ENCODE results near the gene C9orf72. TPM values are rescaled to one million over a fixed set of nuclear protein-coding genes. Genes with fewer than 3 reads are reported as not detected.

The C9orf72 gene
- total and polyA plus RNA-seq, 2 of the 4 experiments (the other 2 are of a cell fraction), result 2.0 to 3.4 TPM

- H3K9me3 ChIP-seq (ENCODE audit: control insufficient read depth, insufficient read depth, low read length), result no peaks in the 10 kb centered on the region
- no peak overlapping the region for H3K4me3 ChIP-seq (ENCODE audit: insufficient read depth, low read depth, low read length)
- dilution Hi-C loops (cut with HindIII; ENCODE audit: low sequenced_read_pairs, unreplicated experiment), result no loop called here
- TF ChIP-seq ELK1 (IDR thresholded peaks at IDR 0.05; ENCODE audit: borderline replicate concordance, low read depth, low read length), result no peak
- TF ChIP-seq RAD21 (IDR thresholded peaks at IDR 0.05; ENCODE audit: low read length), result no peak
- TF ChIP-seq BHLHE40 (IDR thresholded peaks at IDR 0.05; ENCODE audit: low read depth, low read length), result no peak
- no peak for TF ChIP-seq NFE2L2 (IDR thresholded peaks at IDR 0.05; ENCODE audit: low read depth, low read length)
- no peak for TF ChIP-seq MXI1 (IDR thresholded peaks at IDR 0.05; ENCODE audit: borderline replicate concordance, low read depth, low read length)
- TF ChIP-seq CHD1 (IDR thresholded peaks at IDR 0.05; ENCODE audit: low read depth, low read length), result no peak
- TF ChIP-seq RCOR1 (IDR thresholded peaks at IDR 0.05; ENCODE audit: insufficient replicate concordance, low read length), result no peak
- no peak for TF ChIP-seq SMC3 (IDR thresholded peaks at IDR 0.05; ENCODE audit: low read depth, low read length)
- no peak for TF ChIP-seq RFX5 (IDR thresholded peaks at IDR 0.05; ENCODE audit: low read depth, low read length)
- TF ChIP-seq CEBPB (IDR thresholded peaks at IDR 0.05; ENCODE audit: low read depth, low read length), result no peak
- no peak for TF ChIP-seq CTCF (conservative IDR thresholded peaks at IDR 0.05; ENCODE audit: low read depth, low read length)
- TF ChIP-seq POLR2A (IDR thresholded peaks at IDR 0.05; ENCODE audit: low read depth, low read length), result no peak
- no peak for TF ChIP-seq FOS (IDR thresholded peaks at IDR 0.05; ENCODE audit: low read depth, low read length)
- no peak for TF ChIP-seq MAFK (IDR thresholded peaks at IDR 0.05; ENCODE audit: low read depth, low read length)
- TF ChIP-seq USF2 (IDR thresholded peaks at IDR 0.05; ENCODE audit: low read depth, low read length), result no peak
- TF ChIP-seq MAZ (IDR thresholded peaks at IDR 0.05; ENCODE audit: borderline replicate concordance, low read depth, low read length), result no peak
- H3K4me2 ChIP-seq (ENCODE audit: low read depth, low read length), result no peak overlapping the region
- H2BK15ac ChIP-seq (ENCODE audit: low read depth, low read length), result no peak overlapping the region
- no peak overlapping the region for H2BK120ac ChIP-seq (ENCODE audit: low read depth, low read length)
- H3K9ac ChIP-seq (ENCODE audit: low read depth, low read length), result no peak overlapping the region
- no peak for DNase-seq
- H3K4me1 ChIP-seq (ENCODE audit: control insufficient read depth, insufficient read depth, low read length), result no peaks in the 10 kb centered on the region
- no peaks in the 10 kb centered on the region for H4K20me1 ChIP-seq (ENCODE audit: insufficient read depth, low read length)
- H4K5ac ChIP-seq (ENCODE audit: low read depth, low read length), result no peak overlapping the region
- no peaks in the 10 kb centered on the region for H3K36me3 ChIP-seq (ENCODE audit: control insufficient read depth, insufficient read depth, low read length)
- H3K18ac ChIP-seq (ENCODE audit: low read depth, low read length), result no peak overlapping the region
- no peak for ATAC-seq (ENCODE audit: low read depth)
- H2AFZ ChIP-seq (replicated peaks; ENCODE audit: low read length, poor library complexity), result no peak overlapping the region
- H3K27me3 ChIP-seq (ENCODE audit: control insufficient read depth, insufficient read depth, low read length), result no peaks in the 10 kb centered on the region
- no peak overlapping the region for H2AK9ac ChIP-seq (replicated peaks; ENCODE audit: low read depth, low read length, poor library complexity)
- no peak overlapping the region for H3K27ac ChIP-seq (ENCODE audit: insufficient read depth, low read length)
- H3K23ac ChIP-seq (ENCODE audit: low read depth, low read length), result no peak overlapping the region
- H3K14ac ChIP-seq (replicated peaks; ENCODE audit: low read depth, low read length), result no peak overlapping the region
- no peak overlapping the region for H4K8ac ChIP-seq (ENCODE audit: low read depth in 2 of 2, low read length in 2 of 2)
- ChIA-PET CTCF (no interaction called here), POLR2A (ENCODE audit: unreplicated experiment) (no interaction called here)
- H3K79me1 ChIP-seq (ENCODE audit: low read depth in 1 of 2, low read length in 2 of 2), result no peaks in the 10 kb centered on the region
- no peak overlapping the region for H4K91ac ChIP-seq (ENCODE audit: insufficient read depth, low read depth, low read length)
- H2BK20ac ChIP-seq (ENCODE audit: low read depth, low read length), result no peak overlapping the region
- no peak overlapping the region for H2BK5ac ChIP-seq (ENCODE audit: low read depth, low read length, poor library complexity, severe bottlenecking)
- intact Hi-C loops (cut with micrococcal nuclease), result no loop called here
- BruUV-seq (replicated peaks), result no TSS peak
- no peak overlapping the region for H2AK5ac ChIP-seq (ENCODE audit: low read depth, low read length)
- no peak overlapping the region for H3K4ac ChIP-seq (ENCODE audit: low read depth, low read length)
- no peaks in the 10 kb centered on the region for H3K9me1 ChIP-seq (ENCODE audit: insufficient read depth, low read length)
- H3K56ac ChIP-seq (ENCODE audit: extremely low read depth, insufficient read depth, low read length), result no peak overlapping the region
- in situ Hi-C loops (cut with MboI; ENCODE audit: low sequenced_read_pairs), result no loop called here
- no CpG with 5 or more reads among the region's 6 CpGs for WGBS, 2 experiments (ENCODE audit: extremely low coverage in 2 of 2, insufficient read length in 1 of 2)
Measured at GRCh38 chr9:27602142-27602861, 29.0 kb upstream of the C9orf72 start.
